Stimulated activated CD8-positive, alpha-beta memory T cell treated with anti-CD3 and anti-CD28 coated beads, Interleukin-15, amount 100 ng/mL, for 24 hours (primary cell): ENCODE measurements around the gene BRAT1.

Source experiments
- DNase-seq: peaks from one replicate; pipeline ENCODE4 v3.0.0-alpha.2; 2020; ENCODE audit warnings: low read depth

Gene BRAT1

DNA sequence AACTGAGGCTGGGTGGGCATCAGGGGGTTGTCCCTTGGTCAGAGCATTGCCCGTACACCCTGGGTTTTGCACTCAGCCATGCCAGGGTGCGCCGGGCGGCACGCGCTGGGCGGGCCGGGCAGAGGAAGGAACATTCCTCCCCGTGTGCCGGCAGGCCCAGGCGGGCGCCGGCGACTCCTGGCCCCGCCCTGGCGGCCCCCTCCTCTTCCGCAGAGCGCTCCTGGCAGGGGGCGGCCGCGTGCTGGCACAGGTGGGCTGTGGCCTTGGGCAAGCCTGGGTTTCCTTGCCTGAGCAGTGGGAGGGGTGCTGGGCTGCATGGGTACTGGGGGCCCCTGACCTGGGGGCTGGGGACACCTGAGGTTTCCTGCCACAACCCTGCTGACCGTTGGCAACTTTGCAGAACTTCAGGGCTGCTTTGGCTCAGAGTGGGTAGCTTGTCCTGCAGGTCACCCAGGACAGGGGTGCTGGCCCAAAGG, 31.8 kb downstream of the BRAT1 start:
- no peak for DNase-seq

GRCh38 chr7:2522780-2523433, 32.4 kb downstream of the BRAT1 start:
- no peak for DNase-seq

- no peak for DNase-seq
These were observed 33.3 kb downstream of the BRAT1 start for GRCh38 chr7:2521952-2522591.

GRCh38 chr7:2521341-2521745, 34.0 kb downstream of the BRAT1 start:
- no peak for DNase-seq

- DNase-seq, result no peak
These were observed 34.5 kb downstream of the BRAT1 start for GRCh38 chr7:2520761-2521290.

- no peak for DNase-seq
These were observed 35.1 kb downstream of the BRAT1 start for GRCh38 chr7:2520131-2520760.

DNA sequence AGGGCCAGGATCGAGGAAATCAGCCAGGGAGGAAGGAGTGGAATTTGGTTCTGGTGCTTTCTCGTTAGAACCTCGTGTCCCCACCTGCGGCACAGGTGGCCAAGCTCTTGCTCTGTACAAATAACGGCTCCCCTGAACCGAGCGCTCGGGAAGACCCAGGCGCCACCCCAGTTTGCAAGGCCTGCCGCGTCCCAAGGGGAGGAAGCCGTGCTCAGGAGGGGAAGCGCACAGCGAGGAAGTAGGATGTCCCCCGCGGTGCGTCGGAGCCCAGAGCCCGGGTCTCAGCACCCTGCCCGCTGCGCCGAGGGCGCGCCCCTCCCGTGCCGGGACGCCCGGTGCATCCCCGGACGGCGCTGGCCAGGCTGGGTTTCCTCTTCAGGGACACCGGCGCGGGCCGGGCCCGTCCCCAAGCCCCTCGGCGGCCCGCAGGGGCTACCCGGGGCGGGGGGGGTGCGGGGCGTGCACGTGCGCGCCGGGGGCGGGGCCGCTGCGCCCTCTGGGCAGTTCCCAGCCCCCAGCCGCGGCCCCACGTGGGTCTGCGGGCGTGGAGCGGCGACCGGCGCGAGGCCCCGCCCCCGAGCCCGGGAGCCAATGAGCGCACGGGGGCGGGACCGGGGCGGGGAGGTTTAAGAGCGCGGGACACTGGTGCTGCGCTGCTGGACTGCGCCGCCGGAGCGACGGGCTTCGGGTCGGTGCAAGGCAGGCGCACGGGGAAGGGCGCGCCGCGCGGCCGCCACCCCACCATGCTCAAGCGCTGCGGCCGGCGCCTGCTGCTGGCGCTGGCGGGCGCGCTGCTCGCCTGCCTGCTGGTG, 36.0 kb downstream of the BRAT1 start, which contains the start of gene LFNG:
LFNG (plus strand) TSS at position 656 of the 812 bp plus-strand sequence; CDS start at position 744, 88 bp downstream.
- DNase-seq, result peak; percentile 74

DNA sequence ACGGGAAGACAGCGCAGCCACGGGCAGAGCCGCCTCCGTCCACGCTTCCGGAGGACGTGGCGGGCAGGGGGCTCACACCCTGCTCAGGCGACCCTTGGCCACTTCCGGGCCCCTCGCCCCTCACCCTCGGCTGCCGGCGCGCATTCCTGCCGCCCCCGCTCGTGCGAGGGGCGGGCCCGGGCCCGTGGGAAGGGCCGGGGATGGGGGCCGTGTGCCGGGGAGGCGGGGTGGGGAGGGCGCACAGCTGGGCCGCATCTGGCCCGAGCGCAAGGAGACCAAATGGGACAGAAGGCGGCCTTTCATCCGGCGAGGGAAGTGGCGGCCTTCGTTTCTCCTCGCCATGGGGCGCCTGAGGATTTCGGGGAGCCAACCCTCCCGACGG, 36.6 kb downstream of the BRAT1 start:
- no peak for DNase-seq

GRCh38 chr7:2517678-2518507, 37.4 kb downstream of the BRAT1 start:
- DNase-seq, result no peak

GRCh38 chr7:2517026-2517425, 38.3 kb downstream of the BRAT1 start:
- no peak for DNase-seq

DNA sequence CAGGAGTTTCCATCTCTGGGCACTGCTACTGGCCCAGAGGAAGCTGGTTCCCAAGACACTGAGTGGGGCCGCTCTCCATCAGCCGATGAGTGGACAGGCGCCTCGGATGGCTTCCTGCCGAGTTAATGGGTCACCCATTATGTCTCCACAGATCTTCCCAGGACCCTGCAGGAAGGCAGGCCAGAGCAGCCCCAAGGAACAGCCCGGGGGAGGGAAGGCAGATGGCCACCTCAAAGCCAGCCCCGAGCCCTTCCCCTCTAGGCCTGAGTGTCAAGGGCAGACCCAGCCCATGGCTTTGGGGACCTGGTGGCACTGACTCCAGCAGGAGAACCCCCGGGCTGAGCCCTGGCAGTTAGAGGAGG, 39.1 kb downstream of the BRAT1 start:
- no peak for DNase-seq

GRCh38 chr7:2515424-2516193, 39.7 kb downstream of the BRAT1 start:
- no peak for DNase-seq

DNA sequence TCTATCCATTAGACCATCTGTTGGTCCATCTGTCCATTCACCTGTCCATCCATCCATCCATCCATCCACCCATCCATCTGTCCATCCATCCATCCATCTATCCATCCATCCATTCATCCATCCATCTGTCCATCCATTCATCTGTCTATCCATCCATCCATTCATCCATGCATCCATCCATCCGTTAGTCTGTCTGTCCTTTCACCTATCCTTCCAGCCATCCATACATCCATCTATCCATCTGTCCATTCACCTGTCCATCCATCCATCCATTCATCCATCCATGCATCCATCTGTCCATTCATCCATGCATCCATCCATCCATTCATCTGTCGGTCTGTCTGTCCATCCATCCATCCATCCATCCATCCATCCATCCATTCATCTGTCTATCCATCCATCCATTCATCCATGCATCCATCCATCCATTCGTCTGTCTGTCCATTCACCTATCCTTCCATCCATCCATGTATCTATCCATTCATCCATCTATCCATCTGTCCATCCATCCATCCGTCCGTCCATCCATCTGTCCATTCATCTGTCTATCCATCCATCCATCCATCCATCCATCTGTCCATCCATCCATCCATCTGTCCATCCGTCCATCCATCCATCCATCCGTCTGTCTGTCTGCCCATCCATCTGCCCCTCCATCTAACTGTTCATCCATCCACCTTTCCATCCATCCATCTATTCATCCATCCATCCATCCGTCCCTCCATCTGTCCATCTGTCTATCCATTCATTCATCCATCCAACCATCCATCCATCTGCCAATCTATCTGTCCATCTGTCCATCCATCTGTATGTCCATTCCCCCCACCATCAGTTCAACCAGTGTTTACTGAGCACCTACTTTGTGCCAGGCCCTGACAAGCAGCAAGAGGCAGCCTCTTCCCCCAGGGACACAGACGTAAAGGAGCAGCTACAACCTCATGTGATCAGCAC, 40.6 kb downstream of the BRAT1 start:
- no peak for DNase-seq

DNA sequence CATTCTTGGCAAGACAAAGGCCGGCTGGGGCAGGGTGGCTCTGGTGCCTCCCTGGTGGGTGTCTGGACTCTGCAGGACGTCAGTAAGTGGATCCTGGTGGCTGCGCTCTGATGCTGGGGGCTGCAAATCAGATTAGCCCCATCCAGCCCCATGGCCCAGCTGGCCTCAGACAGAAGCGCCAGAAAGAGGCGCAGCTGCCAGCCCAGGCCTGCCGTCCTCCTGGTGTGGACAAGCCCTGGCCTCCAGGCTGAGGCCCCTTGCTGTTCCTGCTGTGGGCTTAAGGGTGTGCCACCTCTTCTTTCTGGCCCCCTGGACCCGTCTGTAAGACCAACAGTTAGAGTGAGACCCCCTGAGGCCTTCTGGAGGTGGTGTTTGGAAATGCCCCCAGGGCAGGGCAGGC, 41.6 kb downstream of the BRAT1 start:
- no peak for DNase-seq

DNA sequence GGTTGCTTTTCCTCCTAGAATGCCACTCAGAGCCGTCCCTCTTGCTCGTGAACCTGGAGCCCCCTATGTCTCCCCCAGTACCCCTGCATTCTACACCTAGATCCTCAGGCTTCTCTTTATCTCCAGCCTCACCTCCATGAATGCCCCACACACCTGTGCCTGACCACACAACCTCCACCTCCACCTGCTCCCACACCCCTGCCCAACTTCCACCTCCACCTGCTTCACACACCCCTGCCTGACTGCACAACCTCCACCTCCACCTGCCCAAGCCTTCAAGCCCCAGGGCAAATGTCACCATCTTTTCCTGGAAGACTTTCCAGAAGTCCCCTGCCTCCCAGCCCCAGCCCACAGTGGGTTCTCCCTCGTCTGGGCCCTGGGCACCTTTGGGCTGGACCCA, 42.6 kb downstream of the BRAT1 start:
- no peak for DNase-seq

- no peak for DNase-seq
These were observed 43.1 kb downstream of the BRAT1 start for GRCh38 chr7:2512179-2512661.

GRCh38 chr7:2511769-2512168, 43.6 kb downstream of the BRAT1 start:
- no peak for DNase-seq

- DNase-seq, result no peak
These were observed 44.2 kb downstream of the BRAT1 start for GRCh38 chr7:2510909-2511768.
